BLaER1 (cell line): ENCODE data around the gene BIRC6.

Experiments
- H3K27ac ChIP-seq: shearing (Covaris generic); formaldehyde crosslinking; 2 replicates; pipeline ENCODE4 v1.8.1; 2022
- H3K27me3 ChIP-seq: shearing (Covaris generic); formaldehyde crosslinking; 2 replicates; pipeline ENCODE4 v1.8.1; 2022
- H3K36me3 ChIP-seq: shearing (Covaris generic); formaldehyde crosslinking; 2 replicates; pipeline ENCODE4 v1.8.1; 2022
- H3K4me1 ChIP-seq: shearing (Covaris generic); formaldehyde crosslinking; 2 replicates; pipeline ENCODE4 v1.8.1; 2022
- H3K4me2 ChIP-seq: shearing (Covaris generic); formaldehyde crosslinking; 2 replicates; pipeline ENCODE4 v1.8.1; 2022
- H3K4me3 ChIP-seq: shearing (Covaris generic); formaldehyde crosslinking; 2 replicates; pipeline ENCODE4 v1.8.1; 2022
- H3K9ac ChIP-seq: shearing (Covaris generic); formaldehyde crosslinking; 2 replicates; pipeline ENCODE4 v1.8.1; 2022
- H3K9me3 ChIP-seq: shearing (Covaris generic); formaldehyde crosslinking; 2 replicates; pipeline ENCODE4 v1.8.1; 2022
- H4K20me1 ChIP-seq: shearing (Covaris generic); formaldehyde crosslinking; 2 replicates; pipeline ENCODE4 v1.8.1; 2022
- Cebpa-rat ChIP-seq: shearing (Covaris generic); IDR thresholded peaks from 2 replicates; pipeline ENCODE4 v1.8.1; 2022

Gene BIRC6

DNA sequence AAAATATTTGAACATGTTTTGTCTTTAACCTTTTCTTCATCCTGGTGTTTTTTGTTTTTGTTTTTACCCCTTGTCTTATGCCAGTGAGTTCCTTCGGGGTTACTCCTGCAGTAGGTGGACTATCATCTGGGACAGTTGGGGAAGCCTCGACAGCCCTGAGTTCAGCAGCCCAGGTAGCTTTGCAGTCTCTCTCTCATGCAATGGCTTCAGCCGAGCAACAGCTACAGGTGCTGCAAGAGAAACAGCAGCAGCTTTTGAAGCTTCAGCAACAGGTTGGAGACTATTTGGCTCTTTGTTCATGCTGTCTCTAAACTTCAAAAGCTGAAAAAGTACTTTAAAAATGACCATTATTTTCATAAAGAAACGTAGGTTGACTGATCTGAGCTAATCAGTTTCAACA, 106.3 kb downstream of the BIRC6 start:
- Histone ChIP-seq H4K20me1 (no peaks in the 10 kb centered on the region; the same call in 1 of the 2 replicates), H3K9ac (no peak overlapping the region), H3K27ac (no peak overlapping the region), H3K4me2 (no peak overlapping the region), H3K9me3 (no peaks in the 10 kb centered on the region), H3K36me3 (peaks cover 69% of the 10 kb centered on the region), H3K27me3 (no peaks in the 10 kb centered on the region), H3K4me1 (no peaks in the 10 kb centered on the region), H3K4me3 (no peak overlapping the region)
- no peak for TF ChIP-seq Cebpa-rat

DNA sequence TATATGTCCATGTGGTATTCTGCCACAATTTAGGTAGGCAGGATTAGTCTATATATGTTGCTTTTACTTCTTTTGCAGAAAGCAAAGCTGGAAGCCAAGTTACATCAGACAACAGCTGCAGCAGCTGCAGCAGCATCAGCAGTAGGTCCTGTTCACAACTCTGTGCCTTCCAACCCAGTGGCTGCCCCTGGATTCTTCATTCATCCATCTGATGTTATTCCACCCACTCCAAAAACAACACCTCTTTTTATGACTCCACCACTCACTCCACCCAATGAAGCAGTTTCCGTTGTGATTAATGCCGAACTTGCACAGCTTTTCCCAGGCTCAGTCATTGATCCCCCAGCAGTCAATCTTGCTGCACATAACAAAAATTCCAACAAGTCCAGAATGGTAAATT, 107.6 kb downstream of the BIRC6 start:
- Histone ChIP-seq H3K4me1 (no peaks in the 10 kb centered on the region), H3K9ac (no peak overlapping the region), H4K20me1 (no peaks in the 10 kb centered on the region), H3K36me3 (peaks cover 71% of the 10 kb centered on the region), H3K9me3 (no peaks in the 10 kb centered on the region), H3K4me3 (no peak overlapping the region), H3K27me3 (no peaks in the 10 kb centered on the region), H3K4me2 (no peak overlapping the region), H3K27ac (no peak overlapping the region)
- TF ChIP-seq Cebpa-rat: no peak

DNA sequence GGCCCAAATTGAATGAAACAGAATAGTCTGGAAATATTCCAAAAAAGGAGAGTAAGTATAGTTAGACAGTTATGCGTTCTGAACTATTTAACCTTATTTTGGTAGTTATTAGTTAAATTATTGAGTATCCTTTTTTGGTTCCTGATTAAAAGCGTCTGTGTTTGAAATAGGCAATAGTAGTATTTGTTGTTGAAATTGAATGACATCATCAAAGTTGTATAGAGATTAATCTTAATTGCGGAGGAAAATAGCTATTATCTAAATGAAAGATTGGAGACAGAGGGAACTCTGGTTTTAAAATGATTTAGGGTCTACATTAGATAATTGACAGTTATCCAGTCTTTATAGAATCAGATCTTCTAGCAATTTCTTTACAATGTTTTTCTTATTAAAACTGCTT, 115.8 kb downstream of the BIRC6 start:
- no peak overlapping the region for H3K9ac ChIP-seq
- no peak overlapping the region for H3K4me2 ChIP-seq
- H3K4me1 ChIP-seq: no peaks in the 10 kb centered on the region
- H3K27me3 ChIP-seq: no peaks in the 10 kb centered on the region
- H3K36me3 ChIP-seq: peaks cover 77% of the 10 kb centered on the region
- H3K27ac ChIP-seq: no peak overlapping the region
- H3K9me3 ChIP-seq: no peaks in the 10 kb centered on the region
- no peak for TF ChIP-seq Cebpa-rat
- H3K4me3 ChIP-seq: no peak overlapping the region
- no peaks in the 10 kb centered on the region for H4K20me1 ChIP-seq

DNA sequence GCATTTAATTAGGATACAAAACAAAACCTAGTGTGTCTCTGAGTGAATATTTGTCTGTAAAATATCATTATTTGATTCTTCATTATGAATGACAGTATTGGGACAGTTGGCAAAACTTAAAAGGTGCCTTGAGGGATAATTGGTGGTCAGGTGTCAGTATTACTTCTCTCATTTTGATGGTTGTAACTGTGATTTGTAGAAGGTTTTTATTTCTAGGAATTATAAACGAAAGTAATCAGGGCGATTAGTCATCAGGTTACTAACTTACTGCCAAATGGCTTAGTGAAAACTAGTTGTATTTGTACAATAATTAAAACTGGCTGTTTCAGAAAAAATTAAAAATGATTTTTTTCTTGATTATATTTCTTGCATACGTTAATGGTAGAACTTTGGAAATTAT, 117.6 kb downstream of the BIRC6 start:
- peaks cover 75% of the 10 kb centered on the region for H3K36me3 ChIP-seq

DNA sequence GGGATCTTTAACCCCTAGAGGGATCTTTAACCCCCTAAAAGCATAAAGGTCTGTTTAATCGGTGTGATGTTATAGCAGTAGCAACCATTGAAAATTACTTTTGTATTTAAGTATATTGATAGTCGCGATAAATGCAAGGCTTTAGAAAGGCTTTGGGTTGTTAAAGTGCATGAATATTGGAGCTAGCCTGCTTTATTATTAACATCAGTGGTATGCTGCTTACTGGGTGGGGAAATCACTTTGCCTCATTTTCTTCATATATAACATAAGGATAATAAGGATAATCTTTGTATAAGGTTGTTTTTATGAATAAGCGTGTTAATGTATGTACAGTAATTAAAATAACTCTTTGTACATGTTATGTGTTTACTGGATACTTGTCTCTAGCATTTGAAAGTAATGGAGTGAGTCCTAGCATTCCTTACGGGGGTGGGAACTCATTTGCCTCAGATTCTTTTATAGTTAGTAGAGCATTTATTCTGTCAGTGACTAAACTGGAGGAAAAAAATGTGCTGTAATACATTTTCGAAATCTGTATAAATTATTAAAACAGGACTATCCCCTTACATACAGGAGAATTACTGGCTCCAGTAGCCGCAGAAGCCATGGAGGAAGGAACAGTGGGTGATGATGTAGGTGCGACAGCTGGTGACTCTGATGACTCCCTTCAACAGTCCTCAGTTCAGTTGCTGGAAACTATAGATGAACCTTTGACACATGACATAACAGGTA, 122.2 kb downstream of the BIRC6 start:
- Histone ChIP-seq H3K36me3 (peaks cover 86% of the 10 kb centered on the region), H4K20me1 (no peaks in the 10 kb centered on the region), H3K4me3 (no peak overlapping the region), H3K27ac (no peak overlapping the region), H3K27me3 (no peaks in the 10 kb centered on the region), H3K4me1 (no peaks in the 10 kb centered on the region), H3K9me3 (no peaks in the 10 kb centered on the region), H3K9ac (no peak overlapping the region), H3K4me2 (no peak overlapping the region)
- no peak for TF ChIP-seq Cebpa-rat

More for the DNA sequence above, 117.6 kb downstream of the BIRC6 start:
- Histone ChIP-seq H3K9ac (no peak overlapping the region), H3K27ac (no peak overlapping the region), H3K4me1 (no peaks in the 10 kb centered on the region), H4K20me1 (no peaks in the 10 kb centered on the region), H3K27me3 (no peaks in the 10 kb centered on the region), H3K4me3 (no peak overlapping the region), H3K4me2 (no peak overlapping the region), H3K9me3 (no peaks in the 10 kb centered on the region)
- no peak for TF ChIP-seq Cebpa-rat

DNA sequence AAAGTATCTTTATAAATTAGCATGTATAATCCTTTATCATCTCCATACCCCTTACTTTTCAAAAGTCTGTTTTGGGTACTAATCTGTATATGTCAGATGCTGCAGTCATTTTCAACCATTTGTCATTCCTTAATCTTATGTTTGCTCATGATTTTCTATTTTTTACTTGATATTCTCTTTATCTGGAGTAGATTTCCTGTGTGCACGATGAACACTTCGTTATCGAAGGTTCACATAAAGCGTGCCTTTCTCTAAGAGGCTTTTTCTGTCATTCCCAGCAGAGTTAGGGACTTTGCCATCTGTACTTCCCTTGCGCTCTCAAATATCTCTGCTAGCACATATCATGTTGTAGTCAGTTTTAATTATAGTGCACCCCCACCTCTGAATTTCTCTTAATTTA, 123.2 kb downstream of the BIRC6 start:
- Histone ChIP-seq H3K27ac (no peak overlapping the region), H4K20me1 (no peaks in the 10 kb centered on the region), H3K9me3 (no peaks in the 10 kb centered on the region), H3K27me3 (no peaks in the 10 kb centered on the region), H3K36me3 (peaks cover 88% of the 10 kb centered on the region), H3K4me2 (no peak overlapping the region), H3K4me3 (no peak overlapping the region), H3K4me1 (0 out of 2 replicates have a peak, but pooled peaks cover 4% of the 10 kb centered on the region), H3K9ac (no peak overlapping the region)
- TF ChIP-seq Cebpa-rat: no peak

DNA sequence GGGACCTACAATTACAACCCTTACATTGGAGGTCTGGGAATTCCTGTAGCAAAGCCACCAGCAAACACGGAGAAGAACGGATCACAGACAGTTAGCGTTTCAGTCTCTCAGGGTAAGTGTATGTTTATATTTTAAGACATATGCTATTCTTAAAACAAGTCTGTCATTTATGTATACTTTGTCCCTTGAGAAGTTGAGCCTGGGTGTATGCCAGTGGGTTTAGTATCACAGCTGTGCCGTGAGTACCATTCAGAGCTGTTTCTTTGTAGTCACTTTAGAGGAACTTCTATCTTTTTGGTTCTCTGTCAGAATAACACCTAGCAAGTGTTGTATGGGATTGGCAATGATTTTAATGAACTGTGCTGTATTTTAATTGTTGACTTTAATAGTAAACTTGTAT, 125.6 kb downstream of the BIRC6 start:
- peaks cover 91% of the 10 kb centered on the region for H3K36me3 ChIP-seq
- 0 out of 2 replicates have a peak, but pooled peaks cover 4% of the 10 kb centered on the region for H3K4me1 ChIP-seq
- no peaks in the 10 kb centered on the region for H3K27me3 ChIP-seq
- no peak for TF ChIP-seq Cebpa-rat
- H3K9ac ChIP-seq: no peak overlapping the region
- no peaks in the 10 kb centered on the region for H3K9me3 ChIP-seq
- no peak overlapping the region for H3K4me2 ChIP-seq
- H4K20me1 ChIP-seq: 0 out of 2 replicates have a peak, but pooled peaks cover 6% of the 10 kb centered on the region
- no peak overlapping the region for H3K4me3 ChIP-seq
- no peak overlapping the region for H3K27ac ChIP-seq

DNA sequence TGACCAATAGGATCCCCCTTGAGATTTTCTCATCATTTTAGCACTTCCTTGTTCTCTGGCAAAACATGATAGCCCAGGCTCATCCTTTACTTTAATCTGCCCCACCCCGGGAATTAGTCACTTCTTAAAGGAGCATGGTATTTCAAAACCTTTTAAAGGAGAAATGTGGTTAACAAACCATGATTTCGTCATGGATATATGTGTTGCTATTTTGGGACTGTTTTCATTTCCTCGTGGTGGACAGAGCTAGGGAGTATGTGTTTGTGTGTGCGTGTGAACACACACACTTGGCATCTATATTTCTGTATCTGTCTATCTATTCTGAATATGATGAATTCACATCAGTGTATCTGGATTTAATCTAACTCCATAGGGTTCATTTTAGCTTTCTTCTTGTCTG, 128.1 kb downstream of the BIRC6 start:
- Histone ChIP-seq H4K20me1 (0 out of 2 replicates have a peak, but pooled peaks cover 6% of the 10 kb centered on the region), H3K9me3 (no peaks in the 10 kb centered on the region), H3K36me3 (peaks cover 92% of the 10 kb centered on the region), H3K4me2 (no peak overlapping the region), H3K27ac (no peak overlapping the region), H3K4me1 (0 out of 2 replicates have a peak, but pooled peaks cover 4% of the 10 kb centered on the region), H3K27me3 (no peaks in the 10 kb centered on the region), H3K4me3 (no peak overlapping the region), H3K9ac (no peak overlapping the region)
- no peak for TF ChIP-seq Cebpa-rat

DNA sequence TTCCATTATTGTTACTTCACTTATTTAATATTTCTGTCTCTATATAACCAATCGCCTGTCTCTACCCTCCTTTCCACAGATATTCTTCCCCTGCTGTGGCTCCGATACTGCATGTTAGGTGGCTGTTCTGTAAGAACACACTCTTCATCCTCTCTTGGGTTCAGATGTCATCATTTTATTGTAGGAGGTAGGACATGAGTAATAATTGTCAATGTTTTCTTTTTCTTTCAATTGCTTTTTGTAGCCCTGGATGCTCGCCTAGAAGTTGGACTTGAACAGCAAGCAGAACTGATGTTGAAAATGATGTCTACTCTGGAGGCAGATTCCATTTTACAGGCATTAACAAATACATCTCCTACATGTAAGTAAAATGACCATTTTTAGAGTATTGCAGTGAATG, 128.6 kb downstream of the BIRC6 start:
- Histone ChIP-seq H3K27me3 (no peaks in the 10 kb centered on the region), H3K27ac (no peak overlapping the region), H3K4me2 (no peak overlapping the region), H3K4me1 (0 out of 2 replicates have a peak, but pooled peaks cover 4% of the 10 kb centered on the region), H3K9ac (no peak overlapping the region), H4K20me1 (0 out of 2 replicates have a peak, but pooled peaks cover 6% of the 10 kb centered on the region), H3K9me3 (no peaks in the 10 kb centered on the region), H3K36me3 (peaks cover 92% of the 10 kb centered on the region), H3K4me3 (no peak overlapping the region)
- no peak for TF ChIP-seq Cebpa-rat

DNA sequence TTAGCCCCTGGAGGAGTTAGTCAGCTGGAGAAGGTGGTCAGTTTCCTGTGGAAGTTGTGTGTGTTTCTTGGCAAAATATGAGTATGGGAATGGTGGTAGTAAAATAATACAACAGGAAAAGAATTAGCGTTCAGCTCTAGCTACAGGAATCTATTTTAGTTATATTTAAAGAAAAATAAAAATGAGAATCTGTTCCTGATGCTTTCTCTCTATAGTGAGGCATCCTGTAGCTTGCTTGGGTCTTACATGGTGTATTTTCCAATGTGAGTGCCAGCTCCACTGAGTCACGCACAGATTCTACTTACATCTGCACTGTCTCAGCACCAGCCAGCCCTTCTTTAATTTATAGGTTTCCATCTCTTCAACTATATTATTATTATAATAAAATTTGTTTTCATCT, 132.2 kb downstream of the BIRC6 start:
- Histone ChIP-seq H3K36me3 (peaks cover 69% of the 10 kb centered on the region), H3K9ac (no peak overlapping the region), H3K4me2 (no peak overlapping the region), H4K20me1 (0 out of 2 replicates have a peak, but pooled peaks cover 6% of the 10 kb centered on the region), H3K27ac (no peak overlapping the region), H3K4me3 (no peak overlapping the region), H3K27me3 (no peaks in the 10 kb centered on the region), H3K4me1 (0 out of 2 replicates have a peak, but pooled peaks cover 4% of the 10 kb centered on the region), H3K9me3 (no peaks in the 10 kb centered on the region)
- no peak for TF ChIP-seq Cebpa-rat
